GM13977 (cell line): ENCODE measurements around the gene NMRK1.

ENCODE experiments used
- DNase-seq: peaks from one replicate; pipeline ENCODE4 v3.0.0; 2012; ENCODE audit warnings: low spot score
- in situ Hi-C: fragments of 300-500 bp; cut with MboI; formaldehyde crosslinking; loops from one replicate; pipeline ENCODE4 v1.12.0; 2022; ENCODE audit warnings: low sequenced_read_pairs, low pct_unique_long_range_greater_than_20kb, mixed read lengths, inconsistent platforms; ENCODE audit not compliant: unreplicated experiment
- TF ChIP-seq, protein P1 (sequence below): IDR thresholded peaks from 2 replicates; pipeline ENCODE4 v1.5.1; 2012; ENCODE audit warnings: mild to moderate bottlenecking, control low read depth; ENCODE audit not compliant: insufficient read depth; ENCODE audit errors: extremely low read depth, missing control alignments

Gene NMRK1

DNA sequence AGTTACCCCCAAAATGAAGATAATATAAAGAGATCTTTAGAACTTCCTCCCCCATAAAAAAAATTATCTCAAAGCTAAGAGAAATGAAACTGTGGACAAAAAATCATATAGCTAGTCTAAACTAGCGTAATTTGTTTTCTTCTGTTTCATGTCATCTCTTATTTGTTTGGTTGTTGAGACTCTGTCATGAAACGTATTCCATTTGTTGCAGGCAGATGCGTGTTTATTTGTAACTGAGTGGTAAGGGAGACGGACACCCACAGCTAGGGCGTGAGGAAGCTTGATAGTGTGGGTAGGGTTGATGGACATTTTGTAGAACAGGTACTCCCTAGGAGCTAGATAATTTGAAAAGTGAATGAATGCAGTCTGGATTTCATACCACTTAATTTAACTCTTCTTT lies 42.2 kb upstream of the NMRK1 start:
- TF ChIP-seq, protein P1, sequence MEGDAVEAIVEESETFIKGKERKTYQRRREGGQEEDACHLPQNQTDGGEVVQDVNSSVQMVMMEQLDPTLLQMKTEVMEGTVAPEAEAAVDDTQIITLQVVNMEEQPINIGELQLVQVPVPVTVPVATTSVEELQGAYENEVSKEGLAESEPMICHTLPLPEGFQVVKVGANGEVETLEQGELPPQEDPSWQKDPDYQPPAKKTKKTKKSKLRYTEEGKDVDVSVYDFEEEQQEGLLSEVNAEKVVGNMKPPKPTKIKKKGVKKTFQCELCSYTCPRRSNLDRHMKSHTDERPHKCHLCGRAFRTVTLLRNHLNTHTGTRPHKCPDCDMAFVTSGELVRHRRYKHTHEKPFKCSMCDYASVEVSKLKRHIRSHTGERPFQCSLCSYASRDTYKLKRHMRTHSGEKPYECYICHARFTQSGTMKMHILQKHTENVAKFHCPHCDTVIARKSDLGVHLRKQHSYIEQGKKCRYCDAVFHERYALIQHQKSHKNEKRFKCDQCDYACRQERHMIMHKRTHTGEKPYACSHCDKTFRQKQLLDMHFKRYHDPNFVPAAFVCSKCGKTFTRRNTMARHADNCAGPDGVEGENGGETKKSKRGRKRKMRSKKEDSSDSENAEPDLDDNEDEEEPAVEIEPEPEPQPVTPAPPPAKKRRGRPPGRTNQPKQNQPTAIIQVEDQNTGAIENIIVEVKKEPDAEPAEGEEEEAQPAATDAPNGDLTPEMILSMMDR = no peak
- in situ Hi-C loops = no loop called here

DNA sequence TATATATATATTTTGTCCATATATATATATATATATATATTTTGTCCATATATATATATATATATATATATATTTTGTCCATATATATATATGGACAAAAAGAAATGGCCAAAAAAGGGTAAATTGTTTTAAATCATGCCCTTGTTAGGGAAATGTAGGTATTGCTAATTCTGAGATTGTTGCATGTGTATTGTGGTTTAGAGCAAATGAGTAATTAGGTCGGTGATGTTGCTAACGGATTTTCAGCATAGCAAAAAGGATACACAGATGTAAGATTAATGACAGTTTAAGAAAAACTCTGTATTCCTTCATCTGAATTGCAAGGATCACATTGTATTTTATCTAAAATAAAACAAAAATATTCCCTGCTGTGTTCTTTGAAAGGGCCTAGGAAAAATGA lies 40.6 kb upstream of the NMRK1 start:
- in situ Hi-C loops = no loop called here
- TF ChIP-seq, protein P1 = no peak
- DNase-seq = no peak

More for the DNA sequence above, 42.2 kb upstream of the NMRK1 start:
- DNase-seq = no peak

- in situ Hi-C loops = no loop called here
- TF ChIP-seq, protein P1 = no peak
- DNase-seq = no peak
Measured at GRCh38 chr9:75123696-75124095, 35.7 kb upstream of the NMRK1 start.

DNA sequence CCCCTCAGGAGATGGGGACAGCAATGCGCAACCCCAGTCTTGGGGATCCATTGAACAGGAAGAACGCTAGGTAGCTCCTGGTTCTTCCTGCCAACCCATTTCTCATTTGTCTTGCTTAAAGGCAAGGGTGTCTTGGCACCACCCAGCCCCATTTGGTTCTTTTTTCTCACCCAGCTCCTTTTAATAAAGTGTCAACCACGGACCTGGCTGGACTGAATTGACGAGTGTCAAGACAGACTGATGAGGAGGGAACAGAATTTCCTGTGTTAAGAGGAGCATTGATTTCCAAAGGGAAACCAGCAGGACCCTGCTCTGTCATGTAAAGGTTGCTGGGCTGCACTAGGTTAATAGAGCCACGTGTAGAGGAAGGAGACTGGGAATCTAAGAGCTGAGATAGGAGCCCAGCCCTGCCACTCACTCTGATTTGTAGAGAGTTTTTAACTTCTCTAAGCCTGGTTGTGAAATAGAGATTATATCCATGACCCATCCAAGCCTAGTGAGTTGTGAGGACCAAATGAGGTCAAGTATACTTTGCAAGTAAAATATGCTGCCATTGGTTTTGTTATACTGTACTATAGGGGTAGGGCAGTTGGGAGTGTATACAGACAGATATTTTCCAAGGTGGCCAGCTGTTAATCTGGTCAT lies 34.1 kb upstream of the NMRK1 start:
- TF ChIP-seq, protein P1 = no peak
- in situ Hi-C loops = no loop called here
- DNase-seq = no peak

GRCh38 chr9:75120686-75121085 lies 32.7 kb upstream of the NMRK1 start:
- in situ Hi-C loops = no loop called here
- TF ChIP-seq, protein P1 = no peak
- no peak for DNase-seq

GRCh38 chr9:75117564-75117963 lies 29.6 kb upstream of the NMRK1 start:
- TF ChIP-seq, protein P1 = no peak
- in situ Hi-C loops = no loop called here

More at GRCh38 chr9:75117564-75117963, 29.6 kb upstream of the NMRK1 start:
- no peak for DNase-seq
